Measurements from ENCODE around the gene EEF1AKMT1.
"Not testable (repeated sequence)": the region's sequence is repeated elsewhere in the genome, so short reads cannot be mapped to it uniquely, and the experiment has no call there.

DNA sequence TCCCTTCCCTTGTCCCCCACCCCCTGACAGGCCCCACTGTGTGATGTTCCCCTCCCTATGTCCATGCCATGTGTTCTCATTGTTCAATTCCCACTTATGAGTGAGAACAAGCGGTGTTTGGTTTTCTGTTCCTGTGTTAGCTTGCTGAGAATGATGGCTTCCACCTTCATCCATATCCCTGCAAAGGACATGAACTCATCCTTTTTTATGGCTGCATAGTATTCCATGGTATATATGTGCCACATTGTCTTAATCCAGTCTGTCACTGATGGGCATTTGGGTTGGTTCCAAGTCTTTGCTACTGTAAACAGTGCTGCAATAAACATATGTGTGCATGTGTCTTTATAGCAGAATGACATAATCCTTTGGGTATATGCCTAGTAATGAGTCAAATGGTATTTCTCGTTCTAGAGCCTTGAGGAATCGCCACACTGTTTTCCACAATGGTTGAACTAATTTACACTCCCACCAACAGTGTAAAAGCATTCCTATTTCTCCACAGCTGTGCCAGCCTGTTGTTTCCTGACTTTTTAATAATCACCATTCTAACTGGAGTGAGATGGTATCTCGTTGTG is 29.8 kb downstream of the EEF1AKMT1 start:
- TF ChIP-seq, protein P1, sequence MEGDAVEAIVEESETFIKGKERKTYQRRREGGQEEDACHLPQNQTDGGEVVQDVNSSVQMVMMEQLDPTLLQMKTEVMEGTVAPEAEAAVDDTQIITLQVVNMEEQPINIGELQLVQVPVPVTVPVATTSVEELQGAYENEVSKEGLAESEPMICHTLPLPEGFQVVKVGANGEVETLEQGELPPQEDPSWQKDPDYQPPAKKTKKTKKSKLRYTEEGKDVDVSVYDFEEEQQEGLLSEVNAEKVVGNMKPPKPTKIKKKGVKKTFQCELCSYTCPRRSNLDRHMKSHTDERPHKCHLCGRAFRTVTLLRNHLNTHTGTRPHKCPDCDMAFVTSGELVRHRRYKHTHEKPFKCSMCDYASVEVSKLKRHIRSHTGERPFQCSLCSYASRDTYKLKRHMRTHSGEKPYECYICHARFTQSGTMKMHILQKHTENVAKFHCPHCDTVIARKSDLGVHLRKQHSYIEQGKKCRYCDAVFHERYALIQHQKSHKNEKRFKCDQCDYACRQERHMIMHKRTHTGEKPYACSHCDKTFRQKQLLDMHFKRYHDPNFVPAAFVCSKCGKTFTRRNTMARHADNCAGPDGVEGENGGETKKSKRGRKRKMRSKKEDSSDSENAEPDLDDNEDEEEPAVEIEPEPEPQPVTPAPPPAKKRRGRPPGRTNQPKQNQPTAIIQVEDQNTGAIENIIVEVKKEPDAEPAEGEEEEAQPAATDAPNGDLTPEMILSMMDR (IDR thresholded peaks at IDR 0.05), result not testable (repeated sequence)
- not testable (repeated sequence) for TF ChIP-seq EZH2 (IDR thresholded peaks at IDR 0.05)
